AG10803 (cell line): ENCODE results near the gene SOBP.

Experiments
- DNase-seq: peaks from one replicate; pipeline ENCODE4 v3.0.0; 2010; ENCODE audit warnings: low read depth
- H3K4me3 ChIP-seq: 2 replicates; pipeline ENCODE4 v1.5.1; 2011; ENCODE audit warnings: mild to moderate bottlenecking, low read length, control low read depth
- CTCF ChIP-seq: conservative IDR thresholded peaks from 2 replicates; pipeline ENCODE4 v1.5.1; 2011; ENCODE audit warnings: mild to moderate bottlenecking, low read length, control low read depth, inconsistent platforms

Gene SOBP

GRCh38 chr6:107539409-107539808, 49.5 kb downstream of the SOBP start:
- no peak for DNase-seq

GRCh38 chr6:107539849-107540464, 50.0 kb downstream of the SOBP start:
- H3K4me3 ChIP-seq = no peak overlapping the region
- DNase-seq = no peak
- no peak for TF ChIP-seq CTCF

More at GRCh38 chr6:107539409-107539808, 49.5 kb downstream of the SOBP start:
- H3K4me3 ChIP-seq = no peak overlapping the region
- TF ChIP-seq CTCF = no peak

- TF ChIP-seq CTCF = no peak
- no peak for DNase-seq
- H3K4me3 ChIP-seq = no peak overlapping the region
Observed at GRCh38 chr6:107540465-107540857, 50.5 kb downstream of the SOBP start.

- H3K4me3 ChIP-seq = no peak overlapping the region
- DNase-seq = no peak
- no peak for TF ChIP-seq CTCF
Observed at GRCh38 chr6:107542192-107542668, 52.3 kb downstream of the SOBP start.

GRCh38 chr6:107543088-107543487, 53.2 kb downstream of the SOBP start:
- no peak for TF ChIP-seq CTCF
- H3K4me3 ChIP-seq = no peak overlapping the region
- no peak for DNase-seq

DNA sequence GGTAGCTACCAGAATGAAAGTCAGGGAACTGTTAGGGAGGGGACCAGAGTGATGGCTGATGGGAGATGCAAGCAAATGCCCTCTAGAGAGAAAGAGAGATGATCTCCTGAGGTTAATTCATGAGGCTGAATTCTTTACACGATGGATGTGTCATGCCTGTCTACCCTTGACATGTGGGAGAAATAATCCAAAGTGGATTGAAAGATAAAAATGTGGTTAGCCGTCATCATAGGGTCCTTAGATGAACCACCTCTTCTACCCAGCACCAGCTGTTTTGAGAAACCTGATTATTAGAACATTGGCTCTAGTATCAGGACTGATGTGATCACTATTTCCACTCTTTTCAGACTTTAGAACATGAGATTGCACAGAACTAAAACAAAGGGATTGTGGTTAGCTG, 53.6 kb downstream of the SOBP start:
- no peak overlapping the region for H3K4me3 ChIP-seq
- no peak for DNase-seq
- TF ChIP-seq CTCF = no peak

DNA sequence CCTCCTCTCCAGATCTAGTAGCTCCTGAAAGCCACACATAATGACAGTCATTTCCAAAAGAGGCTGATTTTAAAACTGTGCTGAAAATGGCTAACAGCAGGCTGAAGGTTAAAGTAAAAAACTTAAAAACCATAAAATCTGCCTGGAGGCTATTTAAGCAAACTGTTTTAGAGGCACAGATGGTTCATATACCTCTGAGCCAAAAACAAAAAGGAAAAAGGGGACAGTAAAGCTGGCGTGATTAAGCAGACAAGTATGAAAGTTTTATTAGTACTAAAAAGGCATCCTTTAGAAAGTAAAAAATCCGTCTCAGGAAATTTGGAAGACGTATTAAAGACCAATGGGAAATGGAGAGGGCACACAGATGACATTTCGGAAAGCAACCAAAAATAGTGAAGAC, 55.8 kb downstream of the SOBP start:
- no peak for TF ChIP-seq CTCF
- no peak for DNase-seq
- no peak overlapping the region for H3K4me3 ChIP-seq
